ENCODE data around the gene LMF1.

Gene LMF1

GRCh38 chr16:836221-836620, 134.6 kb downstream of the LMF1 start:
- H3K4me3 ChIP-seq (replicated peaks in 1 of 2; ENCODE audit: low read depth in 2 of 2, low read length in 2 of 2), result no peak overlapping the region
- no peak for TF ChIP-seq CTCF (IDR thresholded peaks at IDR 0.05; ENCODE audit: low read depth, low read length)
- no peak for DNase-seq (ENCODE audit: low read depth in 2 of 2)

- H3K4me3 ChIP-seq (replicated peaks in 1 of 2; ENCODE audit: low read depth in 2 of 2, low read length in 2 of 2), result no peak overlapping the region
- no peak for TF ChIP-seq CTCF (IDR thresholded peaks at IDR 0.05; ENCODE audit: low read depth, low read length)
- DNase-seq (ENCODE audit: low read depth in 2 of 2), result no peak
These were observed 135.4 kb downstream of the LMF1 start for GRCh38 chr16:835373-835772.

DNA sequence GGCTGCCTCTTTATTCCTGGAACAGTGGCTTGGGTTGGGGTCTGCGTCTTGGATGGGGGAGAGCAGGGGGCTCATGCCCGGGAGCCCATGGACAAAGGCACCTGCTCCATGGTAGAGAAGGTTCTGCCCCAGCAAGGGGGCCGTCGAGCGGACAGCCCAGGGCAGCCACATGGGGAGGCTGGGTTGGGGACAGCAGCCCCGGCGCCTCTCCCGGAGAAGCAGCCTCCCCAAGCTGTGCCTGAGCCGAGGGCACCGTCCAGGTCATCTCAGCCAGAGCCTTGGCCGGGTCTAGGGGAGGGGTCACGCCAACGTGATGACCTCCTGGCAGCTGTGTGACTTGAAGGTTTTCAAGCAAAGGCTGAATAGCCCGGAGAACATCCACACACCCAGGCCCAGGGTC, 137.4 kb downstream of the LMF1 start:
- DNase-seq (ENCODE audit: low read depth in 2 of 2), result no peak
- TF ChIP-seq CTCF (IDR thresholded peaks at IDR 0.05; ENCODE audit: low read depth, low read length), result no peak
- no peak overlapping the region for H3K4me3 ChIP-seq (replicated peaks in 1 of 2; ENCODE audit: low read depth in 2 of 2, low read length in 2 of 2)

DNA sequence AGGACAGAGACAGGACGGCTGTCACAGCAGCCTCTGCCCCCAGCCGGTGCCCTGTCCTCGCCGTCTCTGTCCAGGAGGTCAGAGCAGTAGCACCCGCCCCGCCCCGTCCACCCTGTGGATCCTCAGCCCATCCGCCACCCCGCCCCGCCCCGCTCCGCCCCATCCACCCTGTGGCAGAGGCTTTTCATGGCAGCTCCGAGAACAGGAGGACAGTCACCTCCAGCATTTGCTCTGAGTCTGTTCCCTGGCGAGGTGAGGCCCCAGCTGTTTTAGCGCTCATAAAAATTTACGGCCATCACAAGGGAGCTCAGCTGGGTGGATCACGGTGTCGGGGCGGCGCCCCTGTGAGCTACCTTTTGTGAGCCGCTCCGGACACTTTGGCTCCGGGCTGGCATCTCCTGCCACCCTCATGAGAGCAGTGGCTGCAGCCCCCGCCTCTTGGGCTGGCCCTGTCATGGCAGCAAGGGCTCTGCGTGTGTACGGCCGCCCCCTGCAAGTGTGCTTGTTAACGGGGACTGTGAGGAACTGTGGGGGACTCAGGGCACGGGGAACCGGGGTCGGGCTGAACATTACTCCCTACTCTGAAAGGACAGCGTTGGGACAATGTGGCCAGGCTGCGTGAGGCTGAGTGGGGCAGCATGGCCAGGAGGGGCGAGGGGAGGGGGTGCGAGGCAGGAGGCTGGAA, 138.0 kb downstream of the LMF1 start:
- no peak for TF ChIP-seq CTCF (IDR thresholded peaks at IDR 0.05; ENCODE audit: low read depth, low read length)
- no peak overlapping the region for H3K4me3 ChIP-seq (replicated peaks in 1 of 2; ENCODE audit: low read depth in 2 of 2, low read length in 2 of 2)
- no peak for DNase-seq (ENCODE audit: low read depth in 2 of 2)

- no peak for TF ChIP-seq CTCF (IDR thresholded peaks at IDR 0.05; ENCODE audit: low read depth, low read length)
- H3K4me3 ChIP-seq (replicated peaks in 1 of 2; ENCODE audit: low read depth in 2 of 2, low read length in 2 of 2), result no peak overlapping the region
- no peak for DNase-seq (ENCODE audit: low read depth in 2 of 2)
These were observed 139.0 kb downstream of the LMF1 start for GRCh38 chr16:831571-832413.

DNA sequence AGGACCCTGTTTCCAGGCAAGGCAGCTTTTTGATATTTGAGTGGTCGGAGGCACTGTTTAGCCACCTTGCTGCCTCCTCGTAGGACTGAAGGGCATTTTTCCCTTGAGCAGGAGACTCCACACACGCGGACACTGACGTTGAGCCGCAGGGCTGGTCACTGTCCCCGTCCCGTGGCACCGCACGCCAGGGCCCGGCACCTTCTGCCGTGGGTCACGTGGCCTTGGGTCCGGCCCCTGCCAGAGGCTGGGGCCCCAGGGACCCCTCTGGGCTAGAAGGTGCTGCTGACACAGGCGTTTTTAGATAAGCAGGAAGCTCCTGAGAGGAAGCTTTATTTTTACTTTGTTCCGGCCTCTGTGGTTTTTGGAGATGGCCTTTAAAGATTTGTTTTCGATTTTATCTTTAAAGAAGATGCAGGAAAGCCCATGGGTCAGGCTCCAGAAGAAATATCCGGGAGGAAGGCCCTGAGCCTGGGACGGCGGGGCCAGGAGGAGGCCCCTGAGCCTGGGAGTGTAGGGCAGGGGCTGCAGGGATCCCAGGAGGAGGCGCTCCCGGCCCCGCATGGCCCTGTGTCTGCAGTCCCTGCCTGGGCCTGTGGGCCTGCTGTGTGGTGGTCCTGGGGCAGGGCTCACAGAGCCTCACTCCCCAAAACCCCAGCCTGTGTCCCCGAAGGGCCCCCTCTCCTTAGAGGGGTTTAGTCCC, 139.8 kb downstream of the LMF1 start:
- H3K4me3 ChIP-seq (replicated peaks in 1 of 2; ENCODE audit: low read depth in 2 of 2, low read length in 2 of 2), result no peak overlapping the region
- TF ChIP-seq CTCF (IDR thresholded peaks at IDR 0.05; ENCODE audit: low read depth, low read length), result no peak
- no peak for DNase-seq (ENCODE audit: low read depth in 2 of 2)
